ENCODE measurements around the gene ETV4. TPM values are rescaled to one million over a fixed set of nuclear protein-coding genes. Genes with fewer than 3 reads are reported as not detected.

Gene ETV4
- total and polyA plus RNA-seq, 8 donors, result 0.58 to 4.4 (median 1.4) TPM; not detected in 2

DNA sequence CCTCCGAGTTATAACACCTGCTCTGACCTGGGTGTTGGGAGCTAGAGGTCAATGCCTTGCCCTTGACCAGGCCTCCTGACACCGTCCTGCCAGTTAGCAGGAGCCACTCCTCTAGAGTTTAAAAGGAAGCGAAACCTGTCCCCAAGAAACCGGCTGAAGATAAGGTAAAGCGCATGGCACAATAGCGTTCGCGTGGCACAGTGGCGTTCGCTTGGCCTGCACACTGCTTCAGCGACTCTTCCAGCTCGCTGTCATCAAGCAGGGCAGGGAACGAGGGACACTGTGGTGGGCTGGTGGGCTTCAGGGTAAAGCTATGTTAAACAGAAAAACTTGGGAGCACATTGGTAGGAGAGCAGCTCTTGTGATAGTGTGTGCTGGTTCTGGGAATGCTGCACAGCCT lies 28.2 kb upstream of the ETV4 start:
- H3K4me3 ChIP-seq, result no peak overlapping the region
- peaks cover 3 to 16% (median 12%) of the 10 kb centered on the region in 4 donors for H3K4me1 ChIP-seq
- WGBS, 5 donors, result 32 to 56% (median 44%) methylated on average over 10 to 13 of the region's 13 CpGs
- H3K9me3 ChIP-seq, result no peaks in the 10 kb centered on the region
- intact Hi-C loops (cut with DNase I; ENCODE audit: low total_unique reads), result no loop called here
- TF ChIP-seq POLR2AphosphoS5 (IDR thresholded peaks at IDR 0.05) (no peak), EP300 (IDR thresholded peaks at IDR 0.05) (no peak), POLR2A (IDR thresholded peaks at IDR 0.05) (no peak)
- TF ChIP-seq, protein P1, sequence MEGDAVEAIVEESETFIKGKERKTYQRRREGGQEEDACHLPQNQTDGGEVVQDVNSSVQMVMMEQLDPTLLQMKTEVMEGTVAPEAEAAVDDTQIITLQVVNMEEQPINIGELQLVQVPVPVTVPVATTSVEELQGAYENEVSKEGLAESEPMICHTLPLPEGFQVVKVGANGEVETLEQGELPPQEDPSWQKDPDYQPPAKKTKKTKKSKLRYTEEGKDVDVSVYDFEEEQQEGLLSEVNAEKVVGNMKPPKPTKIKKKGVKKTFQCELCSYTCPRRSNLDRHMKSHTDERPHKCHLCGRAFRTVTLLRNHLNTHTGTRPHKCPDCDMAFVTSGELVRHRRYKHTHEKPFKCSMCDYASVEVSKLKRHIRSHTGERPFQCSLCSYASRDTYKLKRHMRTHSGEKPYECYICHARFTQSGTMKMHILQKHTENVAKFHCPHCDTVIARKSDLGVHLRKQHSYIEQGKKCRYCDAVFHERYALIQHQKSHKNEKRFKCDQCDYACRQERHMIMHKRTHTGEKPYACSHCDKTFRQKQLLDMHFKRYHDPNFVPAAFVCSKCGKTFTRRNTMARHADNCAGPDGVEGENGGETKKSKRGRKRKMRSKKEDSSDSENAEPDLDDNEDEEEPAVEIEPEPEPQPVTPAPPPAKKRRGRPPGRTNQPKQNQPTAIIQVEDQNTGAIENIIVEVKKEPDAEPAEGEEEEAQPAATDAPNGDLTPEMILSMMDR (IDR thresholded peaks at IDR 0.05), result no peak
- H3K36me3 ChIP-seq, result no peaks in the 10 kb centered on the region
- DNase-seq, result peak; percentile 34 to 58
- H3K27ac ChIP-seq, result no peak overlapping the region
- peaks cover 0 to 11% (median 0%) of the 10 kb centered on the region in 3 donors for H3K27me3 ChIP-seq

DNA sequence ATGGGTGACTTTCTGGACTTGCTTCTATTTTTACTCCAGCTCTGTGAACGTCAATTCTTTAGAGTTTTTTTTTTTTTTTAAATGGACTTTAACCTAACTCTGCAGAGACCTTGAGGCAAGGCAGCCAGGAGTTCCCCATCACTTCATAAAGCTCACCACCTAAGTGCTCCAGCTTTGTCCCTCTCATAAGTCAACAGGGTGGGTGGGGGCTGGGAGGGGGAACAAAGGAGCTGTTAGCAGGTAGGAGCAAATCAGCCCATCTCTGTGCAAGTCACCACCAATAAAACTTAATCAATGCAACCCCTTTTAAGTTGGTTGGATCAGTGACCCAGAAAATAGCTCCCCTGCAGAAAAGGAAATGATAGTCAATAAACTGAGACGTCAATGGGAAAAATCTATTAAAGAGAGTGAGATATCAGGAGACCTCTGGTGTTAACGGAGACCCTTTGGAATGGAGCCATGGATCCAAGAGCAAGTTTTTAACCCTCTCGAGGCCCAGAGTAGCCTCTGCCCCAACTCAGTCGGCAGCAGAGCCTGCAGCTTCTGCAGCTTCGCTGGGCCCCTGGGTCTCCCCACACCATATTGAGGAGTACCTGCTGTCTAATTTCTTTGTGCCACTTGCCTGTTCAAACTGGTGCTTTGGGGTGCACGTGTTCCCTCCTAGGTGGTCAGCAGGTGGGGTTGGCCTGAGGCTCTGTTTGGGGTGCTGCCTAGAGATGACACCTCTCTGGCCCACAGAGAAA lies 27.6 kb upstream of the ETV4 start:
- H3K36me3 ChIP-seq, result no peaks in the 10 kb centered on the region
- DNase-seq, result peak in 1 of 2 donors; percentile 62
- intact Hi-C loops (cut with DNase I; ENCODE audit: low total_unique reads), result no loop called here
- 21 to 32% (median 23%) methylated on average over 7 of the region's 7 CpGs for WGBS, 5 donors
- TF ChIP-seq, protein P1 (IDR thresholded peaks at IDR 0.05), result no peak
- TF ChIP-seq POLR2A (IDR thresholded peaks at IDR 0.05), result no peak
- TF ChIP-seq EP300 (IDR thresholded peaks at IDR 0.05), result no peak
- peaks cover 0 to 11% (median 0%) of the 10 kb centered on the region in 3 donors for H3K27me3 ChIP-seq
- H3K9me3 ChIP-seq, result no peaks in the 10 kb centered on the region
- no peak overlapping the region for H3K27ac ChIP-seq
- peaks cover 0 to 10% (median 8%) of the 10 kb centered on the region in 4 donors for H3K4me1 ChIP-seq
- no peak overlapping the region for H3K4me3 ChIP-seq

DNA sequence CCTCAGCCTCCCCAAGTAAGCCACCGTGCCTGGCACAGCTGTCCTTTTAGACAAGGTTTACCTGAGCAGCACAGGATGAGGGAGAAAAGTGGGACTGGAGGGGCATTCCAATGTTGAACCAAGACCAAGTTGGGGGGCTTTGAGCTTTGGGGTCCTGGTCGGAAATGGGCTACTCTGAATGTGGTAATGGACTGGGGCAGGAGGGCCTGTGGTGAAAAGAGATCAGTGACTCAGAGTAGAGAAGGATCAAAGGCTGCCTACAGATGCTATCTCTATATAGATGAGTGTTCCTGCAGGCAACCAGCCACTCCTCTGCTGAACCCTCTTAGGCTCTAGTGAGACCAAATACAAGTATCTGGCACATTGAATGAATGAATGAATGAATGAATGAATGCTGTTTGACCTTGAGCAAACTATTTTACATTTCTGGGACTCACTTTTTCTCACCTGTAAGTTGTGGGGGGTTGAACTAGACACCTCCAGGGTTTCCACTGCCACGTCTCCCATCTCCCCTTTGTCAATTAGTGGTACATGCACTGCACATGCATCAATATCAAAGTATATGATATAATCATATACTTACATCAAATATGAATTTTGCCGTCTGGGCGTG lies 26.3 kb upstream of the ETV4 start:
- WGBS, 5 donors, result 75 to 90% (median 81%) methylated on average over 5 of the region's 5 CpGs
- H3K27me3 ChIP-seq, result peaks cover 0 to 8% (median 0%) of the 10 kb centered on the region in 3 donors
- no peak for DNase-seq
- no peak overlapping the region for H3K4me3 ChIP-seq
- TF ChIP-seq POLR2A (IDR thresholded peaks at IDR 0.05), result no peak
- no peaks in the 10 kb centered on the region for H3K36me3 ChIP-seq
- no peaks in the 10 kb centered on the region for H3K4me1 ChIP-seq
- intact Hi-C loops (cut with DNase I; ENCODE audit: low total_unique reads), result no loop called here
- H3K27ac ChIP-seq, result no peak overlapping the region
- no peaks in the 10 kb centered on the region for H3K9me3 ChIP-seq

DNA sequence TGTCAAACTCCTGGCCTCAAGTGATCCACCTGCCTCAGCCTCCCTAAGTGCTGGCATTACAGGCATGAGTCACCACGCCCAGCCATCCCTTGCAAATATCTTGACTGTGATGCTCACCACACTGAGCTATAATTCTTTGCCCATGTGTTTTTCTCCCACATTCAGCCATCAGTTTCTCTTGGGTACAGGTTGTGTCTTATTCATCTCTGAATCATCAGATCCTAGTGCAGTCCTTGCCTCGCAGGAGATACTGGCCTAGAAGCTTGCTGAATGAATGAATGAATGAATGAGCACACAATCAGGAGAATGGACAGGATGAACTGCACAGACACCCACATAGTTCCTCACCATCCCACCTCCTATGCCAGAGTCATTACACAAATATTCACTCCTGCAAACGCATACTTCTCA lies 24.4 kb upstream of the ETV4 start:
- intact Hi-C loops (cut with DNase I; ENCODE audit: low total_unique reads), result no loop called here
- Histone ChIP-seq H3K27me3 (peaks cover 0 to under 1% (median 0%) of the 10 kb centered on the region in 3 donors), H3K9me3 (no peaks in the 10 kb centered on the region), H3K4me3 (no peak overlapping the region), H3K27ac (no peak overlapping the region), H3K36me3 (no peaks in the 10 kb centered on the region), H3K4me1 (no peaks in the 10 kb centered on the region)
- WGBS, 5 donors, result 86 to 91% (median 89%) methylated on average over 3 of the region's 3 CpGs
- TF ChIP-seq POLR2AphosphoS5 (IDR thresholded peaks at IDR 0.05) (no peak), POLR2A (IDR thresholded peaks at IDR 0.05) (no peak), EP300 (IDR thresholded peaks at IDR 0.05) (no peak)
- TF ChIP-seq, protein P1 (IDR thresholded peaks at IDR 0.05), result no peak
- no peak for DNase-seq
